Endodermal cell (in vitro differentiated cells): Measurements from ENCODE around the gene ZDHHC14. TPM values are rescaled to one million over a fixed set of nuclear protein-coding genes. Genes with fewer than 3 reads are reported as not detected.

ENCODE experiments used
- DNase-seq: peaks from one replicate; pipeline ENCODE4 v3.0.0-alpha.2; 2017
- H3K27ac ChIP-seq: 2 replicates; pipeline ENCODE4 v1.5.1; 2013; ENCODE audit warnings: mild to moderate bottlenecking, low read depth, low read length, moderate library complexity
- H3K27me3 ChIP-seq: 2 replicates; pipeline ENCODE4 v1.6.1; 2013; ENCODE audit warnings: mild to moderate bottlenecking, low read length, moderate library complexity; ENCODE audit not compliant: insufficient read depth, control insufficient read depth, poor library complexity, severe bottlenecking
- H3K36me3 ChIP-seq: 2 replicates; pipeline ENCODE4 v1.7.0; 2013; ENCODE audit warnings: mild to moderate bottlenecking, low read length, moderate library complexity; ENCODE audit not compliant: control insufficient read depth, insufficient read depth
- H3K4me1 ChIP-seq: one replicate; pipeline ENCODE4 v1.7.0; 2013; ENCODE audit warnings: low read length; ENCODE audit not compliant: control insufficient read depth, insufficient read depth
- H3K4me3 ChIP-seq: 2 replicates; pipeline ENCODE4 v1.5.1; 2013; ENCODE audit warnings: mild to moderate bottlenecking, low read length, moderate library complexity
- H3K9ac ChIP-seq: 2 replicates; pipeline ENCODE4 v1.6.1; 2013; ENCODE audit warnings: mild to moderate bottlenecking, low read length, moderate library complexity; ENCODE audit not compliant: poor library complexity, severe bottlenecking; ENCODE audit errors: extremely low read depth
- H3K9me3 ChIP-seq: 2 replicates; pipeline ENCODE4 v1.6.1; 2013; ENCODE audit warnings: mild to moderate bottlenecking, low read length, moderate library complexity; ENCODE audit not compliant: control insufficient read depth
- H3K27ac Mint-ChIP-seq: 2 replicates; pipeline ENCODE4 v1.8.0; 2020; ENCODE audit warnings: mixed read lengths
- H3K27me3 Mint-ChIP-seq: 2 replicates; pipeline ENCODE4 v1.8.0; 2021; ENCODE audit warnings: mild to moderate bottlenecking, mixed read lengths; ENCODE audit not compliant: insufficient read depth
- H3K36me3 Mint-ChIP-seq: 2 replicates; pipeline ENCODE4 v1.8.0; 2020; ENCODE audit warnings: low read depth, mixed read lengths
- H3K4me1 Mint-ChIP-seq: 2 replicates; pipeline ENCODE4 v1.8.0; 2020; ENCODE audit warnings: mixed read lengths
- H3K4me3 Mint-ChIP-seq: 2 replicates; pipeline ENCODE4 v1.8.0; 2020; ENCODE audit warnings: mild to moderate bottlenecking, moderate library complexity, mixed read lengths
- H3K9me3 Mint-ChIP-seq: 2 replicates; pipeline ENCODE4 v1.8.0; 2020; ENCODE audit warnings: mild to moderate bottlenecking, mixed read lengths
- WGBS, 2 experiments: methylation state at CpG; one replicate each; pipeline versions ENCODE4 v1.1.5 to v1.1.7; 2013; ENCODE audit warnings: missing lambda C conversion rate in 2 of 2, mixed read lengths in 1 of 2; ENCODE audit not compliant: insufficient coverage in 1 of 2, insufficient read length in 1 of 2; 5-methylcytosine and 5-hydroxymethylcytosine counted together
- total RNA-seq, 2 donors: library from RNA; stranded (reverse); fragmentation: NEBNext Ultra II Directional in 1 of 2; extraction: Animal tissue kit (Norgen Biotek cat#: 25700) in 1 of 2; gene quantifications; 2 replicates in 1 of 2; 3 replicates in 1 of 2; pipeline ENCODE4 v1.2.1, GENCODE V29; 2021
- TF ChIP-seq, protein P1 (sequence below): fragments of 200-600 bp; sonication (generic); conservative IDR thresholded peaks from 2 replicates; pipeline ENCODE4 v1.5.0; 2021; ENCODE audit warnings: antibody characterized with exemption, mild to moderate bottlenecking

Gene ZDHHC14
- total RNA-seq, 2 donors from 2014 or later = 2.3 to 4.5 TPM

GRCh38 chr6:157398151-157398550, 17.2 kb downstream of the ZDHHC14 start:
- DNase-seq = peak; percentile 48
- H3K36me3 Mint-ChIP-seq = no peaks in the 10 kb centered on the region
- Histone ChIP-seq H3K9me3 (no peaks in the 10 kb centered on the region), H3K4me3 (no peak overlapping the region), H3K9ac (no peak overlapping the region), H3K36me3 (no peaks in the 10 kb centered on the region), H3K27ac (no peak overlapping the region), H3K4me1 (peaks cover 2% of the 10 kb centered on the region), H3K27me3 (no peaks in the 10 kb centered on the region)
- no peaks in the 10 kb centered on the region for H3K27me3 Mint-ChIP-seq
- H3K27ac Mint-ChIP-seq = no peak overlapping the region
- TF ChIP-seq, protein P1, sequence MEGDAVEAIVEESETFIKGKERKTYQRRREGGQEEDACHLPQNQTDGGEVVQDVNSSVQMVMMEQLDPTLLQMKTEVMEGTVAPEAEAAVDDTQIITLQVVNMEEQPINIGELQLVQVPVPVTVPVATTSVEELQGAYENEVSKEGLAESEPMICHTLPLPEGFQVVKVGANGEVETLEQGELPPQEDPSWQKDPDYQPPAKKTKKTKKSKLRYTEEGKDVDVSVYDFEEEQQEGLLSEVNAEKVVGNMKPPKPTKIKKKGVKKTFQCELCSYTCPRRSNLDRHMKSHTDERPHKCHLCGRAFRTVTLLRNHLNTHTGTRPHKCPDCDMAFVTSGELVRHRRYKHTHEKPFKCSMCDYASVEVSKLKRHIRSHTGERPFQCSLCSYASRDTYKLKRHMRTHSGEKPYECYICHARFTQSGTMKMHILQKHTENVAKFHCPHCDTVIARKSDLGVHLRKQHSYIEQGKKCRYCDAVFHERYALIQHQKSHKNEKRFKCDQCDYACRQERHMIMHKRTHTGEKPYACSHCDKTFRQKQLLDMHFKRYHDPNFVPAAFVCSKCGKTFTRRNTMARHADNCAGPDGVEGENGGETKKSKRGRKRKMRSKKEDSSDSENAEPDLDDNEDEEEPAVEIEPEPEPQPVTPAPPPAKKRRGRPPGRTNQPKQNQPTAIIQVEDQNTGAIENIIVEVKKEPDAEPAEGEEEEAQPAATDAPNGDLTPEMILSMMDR = peak; percentile 49
- no peak overlapping the region for H3K4me3 Mint-ChIP-seq
- 56% methylated on average over 2 of the region's 2 CpGs; no CpG with 5 or more reads in 1 of the 2 experiments for WGBS, 2 experiments
- no peaks in the 10 kb centered on the region for H3K9me3 Mint-ChIP-seq
- H3K4me1 Mint-ChIP-seq = peaks cover 6% of the 10 kb centered on the region

DNA sequence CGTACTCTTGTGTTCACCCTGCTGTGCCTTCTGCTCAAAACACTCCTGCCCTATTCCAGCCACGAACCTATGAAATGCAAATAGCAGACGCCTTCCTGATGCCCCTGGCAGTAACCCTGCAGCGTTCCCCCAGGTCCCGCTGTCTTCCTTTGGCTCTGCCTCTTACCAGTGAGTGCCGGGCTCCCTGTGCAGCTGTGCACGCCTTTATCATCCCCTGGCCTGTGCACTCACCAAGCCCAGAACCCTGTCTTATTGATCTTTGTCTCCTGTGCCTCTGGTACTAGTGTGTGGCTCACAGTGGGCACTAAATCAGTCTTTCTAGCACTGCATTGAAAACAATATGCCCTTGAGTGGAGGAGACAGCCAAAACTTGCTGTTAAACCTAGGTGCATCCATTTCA, 19.7 kb downstream of the ZDHHC14 start:
- H3K9me3 ChIP-seq = no peaks in the 10 kb centered on the region
- Mint-ChIP-seq H3K27me3 (no peaks in the 10 kb centered on the region), H3K4me1 (no peaks in the 10 kb centered on the region), H3K27ac (no peak overlapping the region), H3K4me3 (no peak overlapping the region), H3K9me3 (no peaks in the 10 kb centered on the region), H3K36me3 (no peaks in the 10 kb centered on the region)
- H3K9ac ChIP-seq = no peak overlapping the region
- H3K4me1 ChIP-seq = no peaks in the 10 kb centered on the region
- no peak for DNase-seq
- H3K4me3 ChIP-seq = no peak overlapping the region
- no peaks in the 10 kb centered on the region for H3K36me3 ChIP-seq
- no peak overlapping the region for H3K27ac ChIP-seq
- 60 to 71% methylated on average over 5 to 7 of the region's 7 CpGs for WGBS, 2 experiments
- TF ChIP-seq, protein P1 = no peak
- no peaks in the 10 kb centered on the region for H3K27me3 ChIP-seq

DNA sequence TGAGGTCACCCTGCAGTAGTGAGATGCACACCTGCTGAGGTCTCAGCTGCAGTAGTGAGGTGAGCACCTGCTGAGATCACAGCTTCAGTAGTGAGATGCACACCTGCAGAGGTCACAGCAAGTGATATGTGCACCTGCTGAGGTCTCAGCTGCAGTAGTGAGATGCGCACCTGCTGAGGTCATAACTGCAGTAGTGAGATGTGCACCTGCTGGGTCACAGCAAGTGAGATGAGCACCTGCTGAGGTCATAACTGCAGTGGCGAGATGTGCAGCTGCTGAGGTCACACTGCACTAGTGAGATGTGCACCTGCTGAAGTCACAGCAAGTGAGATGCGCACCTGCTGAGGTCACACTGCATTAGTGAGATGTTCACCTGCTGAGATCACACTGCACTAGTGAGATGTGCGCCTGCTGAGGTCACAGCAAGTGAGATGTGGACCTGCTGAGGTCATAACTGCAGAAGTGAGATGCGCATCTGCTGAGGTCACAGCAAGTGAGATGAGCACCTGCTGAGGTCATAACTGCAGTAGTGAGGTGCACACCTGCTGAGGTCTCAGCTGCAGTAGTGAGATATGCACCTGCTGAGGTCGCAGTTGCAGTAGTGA, 20.8 kb downstream of the ZDHHC14 start:
- no peak overlapping the region for H3K27ac Mint-ChIP-seq
- no peaks in the 10 kb centered on the region for H3K27me3 Mint-ChIP-seq
- Histone ChIP-seq H3K27me3 (no peaks in the 10 kb centered on the region), H3K27ac (no peak overlapping the region), H3K36me3 (no peaks in the 10 kb centered on the region), H3K9ac (no peak overlapping the region), H3K9me3 (no peaks in the 10 kb centered on the region), H3K4me3 (no peak overlapping the region), H3K4me1 (no peaks in the 10 kb centered on the region)
- WGBS, 2 experiments = 89 to 96% methylated on average over 6 of the region's 6 CpGs
- no peak for DNase-seq
- peaks cover 3% of the 10 kb centered on the region for H3K4me1 Mint-ChIP-seq
- H3K36me3 Mint-ChIP-seq = no peaks in the 10 kb centered on the region
- H3K4me3 Mint-ChIP-seq = no peak overlapping the region
- H3K9me3 Mint-ChIP-seq = no peaks in the 10 kb centered on the region
- TF ChIP-seq, protein P1 = no peak
